ENCODE data around the gene RHOB. TPM values are rescaled to one million over a fixed set of nuclear protein-coding genes. Genes with fewer than 3 reads are reported as not detected.

The RHOB gene
- total and polyA plus RNA-seq, 2 of the 13 experiments (the other 11 are each of a cell fraction or from before 2014, with no cell fraction given): 192 to 268 TPM

GRCh38 chr2:20419007-20419576 lies 27.8 kb upstream of the RHOB start (continued):
- no peak for TF ChIP-seq ZNF44 (CRISPR knock-in tag; IDR thresholded peaks at IDR 0.05)
- TF ChIP-seq ZNF260 (CRISPR knock-in tag; IDR thresholded peaks at IDR 0.05; ENCODE audit: borderline replicate concordance, low read depth): no peak
- no peak for TF ChIP-seq RELA (CRISPR knock-in tag; IDR thresholded peaks at IDR 0.05)
- TF ChIP-seq TEAD3 (CRISPR knock-in tag; optimal IDR thresholded peaks at IDR 0.05; ENCODE audit: borderline replicate concordance): peak; percentile 7
- TF ChIP-seq, protein P1, sequence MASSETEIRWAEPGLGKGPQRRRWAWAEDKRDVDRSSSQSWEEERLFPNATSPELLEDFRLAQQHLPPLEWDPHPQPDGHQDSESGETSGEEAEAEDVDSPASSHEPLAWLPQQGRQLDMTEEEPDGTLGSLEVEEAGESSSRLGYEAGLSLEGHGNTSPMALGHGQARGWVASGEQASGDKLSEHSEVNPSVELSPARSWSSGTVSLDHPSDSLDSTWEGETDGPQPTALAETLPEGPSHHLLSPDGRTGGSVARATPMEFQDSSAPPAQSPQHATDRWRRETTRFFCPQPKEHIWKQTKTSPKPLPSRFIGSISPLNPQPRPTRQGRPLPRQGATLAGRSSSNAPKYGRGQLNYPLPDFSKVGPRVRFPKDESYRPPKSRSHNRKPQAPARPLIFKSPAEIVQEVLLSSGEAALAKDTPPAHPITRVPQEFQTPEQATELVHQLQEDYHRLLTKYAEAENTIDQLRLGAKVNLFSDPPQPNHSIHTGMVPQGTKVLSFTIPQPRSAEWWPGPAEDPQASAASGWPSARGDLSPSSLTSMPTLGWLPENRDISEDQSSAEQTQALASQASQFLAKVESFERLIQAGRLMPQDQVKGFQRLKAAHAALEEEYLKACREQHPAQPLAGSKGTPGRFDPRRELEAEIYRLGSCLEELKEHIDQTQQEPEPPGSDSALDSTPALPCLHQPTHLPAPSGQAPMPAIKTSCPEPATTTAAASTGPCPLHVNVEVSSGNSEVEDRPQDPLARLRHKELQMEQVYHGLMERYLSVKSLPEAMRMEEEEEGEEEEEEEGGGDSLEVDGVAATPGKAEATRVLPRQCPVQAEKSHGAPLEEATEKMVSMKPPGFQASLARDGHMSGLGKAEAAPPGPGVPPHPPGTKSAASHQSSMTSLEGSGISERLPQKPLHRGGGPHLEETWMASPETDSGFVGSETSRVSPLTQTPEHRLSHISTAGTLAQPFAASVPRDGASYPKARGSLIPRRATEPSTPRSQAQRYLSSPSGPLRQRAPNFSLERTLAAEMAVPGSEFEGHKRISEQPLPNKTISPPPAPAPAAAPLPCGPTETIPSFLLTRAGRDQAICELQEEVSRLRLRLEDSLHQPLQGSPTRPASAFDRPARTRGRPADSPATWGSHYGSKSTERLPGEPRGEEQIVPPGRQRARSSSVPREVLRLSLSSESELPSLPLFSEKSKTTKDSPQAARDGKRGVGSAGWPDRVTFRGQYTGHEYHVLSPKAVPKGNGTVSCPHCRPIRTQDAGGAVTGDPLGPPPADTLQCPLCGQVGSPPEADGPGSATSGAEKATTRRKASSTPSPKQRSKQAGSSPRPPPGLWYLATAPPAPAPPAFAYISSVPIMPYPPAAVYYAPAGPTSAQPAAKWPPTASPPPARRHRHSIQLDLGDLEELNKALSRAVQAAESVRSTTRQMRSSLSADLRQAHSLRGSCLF (CRISPR knock-in tag; IDR thresholded peaks at IDR 0.05; ENCODE audit: borderline replicate concordance): no peak
- TF ChIP-seq NAIF1 (CRISPR knock-in tag; IDR thresholded peaks at IDR 0.05; ENCODE audit: borderline replicate concordance): no peak
- TF ChIP-seq, protein P2, sequence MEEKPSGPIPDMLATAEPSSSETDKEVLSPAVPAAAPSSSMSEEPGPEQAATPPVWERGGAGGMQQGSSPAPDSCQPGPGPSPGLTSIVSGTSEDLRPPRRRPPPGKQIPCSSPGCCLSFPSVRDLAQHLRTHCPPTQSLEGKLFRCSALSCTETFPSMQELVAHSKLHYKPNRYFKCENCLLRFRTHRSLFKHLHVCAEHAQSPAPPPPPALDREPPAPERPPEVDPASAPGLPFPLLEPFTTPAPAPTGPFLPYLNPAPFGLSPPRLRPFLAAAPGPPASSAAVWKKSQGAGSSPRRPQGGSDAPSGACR (CRISPR knock-in tag; IDR thresholded peaks at IDR 0.05): peak; percentile 53; the same call in 1 of the 2 replicates
- TF ChIP-seq ARNT2 (CRISPR knock-in tag; IDR thresholded peaks at IDR 0.05; ENCODE audit: low read depth): no peak
- no peak for TF ChIP-seq DBP (CRISPR knock-in tag; IDR thresholded peaks at IDR 0.05; ENCODE audit: not compliant biosample characterization)
- no peak for TF ChIP-seq KLF13 (CRISPR knock-in tag; IDR thresholded peaks at IDR 0.05)
- TF ChIP-seq, protein P3, sequence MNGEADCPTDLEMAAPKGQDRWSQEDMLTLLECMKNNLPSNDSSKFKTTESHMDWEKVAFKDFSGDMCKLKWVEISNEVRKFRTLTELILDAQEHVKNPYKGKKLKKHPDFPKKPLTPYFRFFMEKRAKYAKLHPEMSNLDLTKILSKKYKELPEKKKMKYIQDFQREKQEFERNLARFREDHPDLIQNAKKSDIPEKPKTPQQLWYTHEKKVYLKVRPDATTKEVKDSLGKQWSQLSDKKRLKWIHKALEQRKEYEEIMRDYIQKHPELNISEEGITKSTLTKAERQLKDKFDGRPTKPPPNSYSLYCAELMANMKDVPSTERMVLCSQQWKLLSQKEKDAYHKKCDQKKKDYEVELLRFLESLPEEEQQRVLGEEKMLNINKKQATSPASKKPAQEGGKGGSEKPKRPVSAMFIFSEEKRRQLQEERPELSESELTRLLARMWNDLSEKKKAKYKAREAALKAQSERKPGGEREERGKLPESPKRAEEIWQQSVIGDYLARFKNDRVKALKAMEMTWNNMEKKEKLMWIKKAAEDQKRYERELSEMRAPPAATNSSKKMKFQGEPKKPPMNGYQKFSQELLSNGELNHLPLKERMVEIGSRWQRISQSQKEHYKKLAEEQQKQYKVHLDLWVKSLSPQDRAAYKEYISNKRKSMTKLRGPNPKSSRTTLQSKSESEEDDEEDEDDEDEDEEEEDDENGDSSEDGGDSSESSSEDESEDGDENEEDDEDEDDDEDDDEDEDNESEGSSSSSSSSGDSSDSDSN (CRISPR knock-in tag; IDR thresholded peaks at IDR 0.05): no peak; the same call in 1 of the 2 replicates
- TF ChIP-seq, protein P4, sequence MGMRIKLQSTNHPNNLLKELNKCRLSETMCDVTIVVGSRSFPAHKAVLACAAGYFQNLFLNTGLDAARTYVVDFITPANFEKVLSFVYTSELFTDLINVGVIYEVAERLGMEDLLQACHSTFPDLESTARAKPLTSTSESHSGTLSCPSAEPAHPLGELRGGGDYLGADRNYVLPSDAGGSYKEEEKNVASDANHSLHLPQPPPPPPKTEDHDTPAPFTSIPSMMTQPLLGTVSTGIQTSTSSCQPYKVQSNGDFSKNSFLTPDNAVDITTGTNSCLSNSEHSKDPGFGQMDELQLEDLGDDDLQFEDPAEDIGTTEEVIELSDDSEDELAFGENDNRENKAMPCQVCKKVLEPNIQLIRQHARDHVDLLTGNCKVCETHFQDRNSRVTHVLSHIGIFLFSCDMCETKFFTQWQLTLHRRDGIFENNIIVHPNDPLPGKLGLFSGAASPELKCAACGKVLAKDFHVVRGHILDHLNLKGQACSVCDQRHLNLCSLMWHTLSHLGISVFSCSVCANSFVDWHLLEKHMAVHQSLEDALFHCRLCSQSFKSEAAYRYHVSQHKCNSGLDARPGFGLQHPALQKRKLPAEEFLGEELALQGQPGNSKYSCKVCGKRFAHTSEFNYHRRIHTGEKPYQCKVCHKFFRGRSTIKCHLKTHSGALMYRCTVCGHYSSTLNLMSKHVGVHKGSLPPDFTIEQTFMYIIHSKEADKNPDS (CRISPR knock-in tag; IDR thresholded peaks at IDR 0.05): no peak
- no peak for TF ChIP-seq ZNF275 (CRISPR knock-in tag; IDR thresholded peaks at IDR 0.05; ENCODE audit: borderline replicate concordance)
- TF ChIP-seq SPEN (CRISPR knock-in tag; IDR thresholded peaks at IDR 0.05; ENCODE audit: low read depth): peak; percentile 45; the same call in 1 of the 2 replicates
